HG02588 (cell line): Measurements from ENCODE around the gene TTLL6.
"Not testable (repeated sequence)": the region's sequence is repeated elsewhere in the genome, so short reads cannot be mapped to it uniquely, and the experiment has no call there.

Experiments
- ATAC-seq: cut with Tn5 transposase; IDR thresholded peaks from one replicate; pipeline ENCODE4 v1.9.1; 2021; ENCODE audit warnings: mild to moderate bottlenecking, moderate library complexity; ENCODE audit not compliant: unreplicated experiment

The TTLL6 gene

GRCh38 chr17:48724251-48725003 lies 92.6 kb downstream of the TTLL6 start:
- no peak for ATAC-seq

DNA sequence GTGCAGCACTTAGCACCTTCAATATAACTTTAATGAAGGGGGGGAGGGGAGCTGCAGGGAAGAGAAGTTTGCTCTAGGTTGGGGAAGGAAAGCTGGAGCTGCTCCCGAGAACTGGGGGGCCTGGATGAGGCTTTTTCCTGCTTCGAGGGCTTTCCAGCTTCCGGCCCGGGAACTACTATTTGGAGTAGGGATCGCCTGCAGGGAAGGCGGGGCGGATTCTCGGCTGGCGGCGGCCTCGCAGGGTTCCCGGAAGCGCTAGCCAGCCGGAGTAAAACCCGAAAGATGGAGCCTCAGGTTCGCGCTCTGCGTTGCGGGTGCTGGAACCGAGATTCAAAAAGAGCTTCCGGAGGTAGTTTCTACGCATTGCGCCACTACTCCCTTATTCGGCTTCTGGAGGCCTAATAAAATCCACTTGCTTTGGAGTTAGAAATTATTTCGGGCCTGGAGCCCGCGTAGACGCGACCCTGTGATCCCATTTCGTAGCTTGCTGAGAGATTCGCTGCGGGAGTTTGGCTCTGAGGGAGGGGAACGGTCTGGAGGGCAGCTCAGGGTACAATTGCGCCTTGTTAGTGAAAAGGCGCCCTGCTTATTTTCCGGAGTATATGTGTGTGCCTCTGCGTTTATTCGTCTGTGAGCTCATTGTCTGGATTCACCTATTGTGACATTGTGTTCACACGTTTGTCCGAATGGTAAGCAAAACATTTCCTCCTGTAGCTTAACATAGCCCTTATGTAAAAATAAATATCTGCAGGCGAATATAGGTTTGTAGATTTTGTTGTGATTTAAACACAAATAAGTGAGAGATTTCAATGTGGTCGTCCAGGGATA lies 93.4 kb downstream of the TTLL6 start:
- ATAC-seq, result no peak

DNA sequence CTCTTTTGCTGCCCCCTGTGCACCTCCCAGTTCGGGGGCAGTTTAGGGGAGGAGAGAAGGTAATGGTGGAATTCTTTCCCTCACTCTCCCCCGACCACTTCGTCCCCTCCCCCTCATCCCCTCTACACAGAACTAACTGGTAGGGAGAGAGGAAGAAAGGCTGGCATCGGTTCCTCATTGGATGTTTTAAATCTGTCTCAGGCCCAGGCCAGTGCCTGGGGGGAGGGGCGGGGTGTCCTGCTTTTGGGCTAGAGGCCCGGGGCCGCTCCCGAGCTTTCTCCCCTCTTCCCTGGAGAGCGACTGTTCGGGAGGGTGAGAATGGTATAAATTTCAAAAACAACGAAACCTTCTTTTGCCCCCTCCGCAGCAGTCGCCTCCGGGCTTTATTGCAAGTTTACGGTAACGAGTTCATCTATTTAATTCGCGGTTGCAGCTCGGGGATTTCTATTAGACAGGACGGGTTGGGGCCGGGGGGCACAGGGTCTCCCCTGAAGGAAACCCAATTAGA lies 94.1 kb downstream of the TTLL6 start, which contains the start of gene PRAC2:
Gene PRAC2 (plus strand): TSS at position 271 of the 508 bp plus-strand sequence. CDS start 1,226 bp downstream, outside the sequence.
- no peak for ATAC-seq

- no peak for ATAC-seq
These were observed 94.7 kb downstream of the TTLL6 start, which contains the start of gene PRAC1 for GRCh38 chr17:48722201-48722907. TSS of gene PRAC1 (minus strand) at chr17:48722518. CDS start at chr17:48722392, 126 bp downstream.

DNA sequence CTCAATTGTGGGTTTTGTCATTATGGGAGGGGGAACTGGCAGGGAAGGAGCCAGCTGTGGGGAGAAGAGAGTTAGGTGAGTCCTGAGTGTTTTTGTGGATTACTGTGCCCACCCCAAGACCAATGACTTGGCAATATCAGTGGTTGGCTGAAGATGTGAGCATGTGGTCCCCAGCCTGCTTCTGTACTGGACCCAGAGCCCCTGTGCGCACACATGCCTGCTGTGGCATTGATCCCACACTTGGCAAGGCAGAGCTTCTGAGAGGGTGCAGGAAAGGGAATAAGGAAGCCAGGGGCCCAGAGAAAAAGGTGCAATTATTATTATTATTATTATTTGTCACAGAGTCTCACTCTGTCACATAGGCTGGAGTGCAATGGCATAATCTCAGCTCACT lies 96.0 kb downstream of the TTLL6 start:
- no peak for ATAC-seq

DNA sequence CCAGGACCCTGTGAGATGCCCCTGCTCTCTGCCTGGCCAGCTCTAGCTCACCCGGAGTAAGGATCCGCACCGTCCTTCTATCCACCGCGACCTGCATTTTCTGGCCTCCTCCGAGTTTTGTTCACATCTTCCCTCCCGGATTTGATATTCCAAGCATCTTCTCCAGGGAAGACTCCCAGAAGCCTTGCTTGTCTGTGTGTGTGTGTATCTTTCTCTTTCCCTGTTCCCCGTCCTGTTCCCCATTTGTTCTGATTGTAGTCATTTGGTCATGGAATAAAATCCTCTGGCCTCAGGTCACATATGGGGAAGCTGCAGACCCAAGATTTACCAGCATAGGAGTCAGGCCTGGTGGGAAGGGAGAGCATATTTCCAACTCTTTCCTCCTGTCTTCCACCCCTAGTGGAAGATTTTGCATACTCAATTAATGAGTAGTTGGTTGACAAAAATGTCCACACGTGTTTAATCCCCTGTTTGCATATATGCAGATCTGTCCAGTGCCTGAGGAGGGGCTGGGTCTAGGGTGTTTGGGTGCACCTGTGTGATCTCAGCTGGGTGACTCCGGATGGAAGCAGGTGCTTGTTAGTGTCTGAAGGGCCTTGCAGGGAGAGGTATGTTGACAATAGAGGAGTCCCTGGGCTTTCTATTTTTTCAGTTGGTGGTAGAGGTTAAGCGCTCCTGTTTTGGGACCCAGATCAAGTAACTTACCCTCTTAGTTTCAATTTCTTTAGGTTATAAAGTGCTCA lies 96.6 kb downstream of the TTLL6 start:
- no peak for ATAC-seq

DNA sequence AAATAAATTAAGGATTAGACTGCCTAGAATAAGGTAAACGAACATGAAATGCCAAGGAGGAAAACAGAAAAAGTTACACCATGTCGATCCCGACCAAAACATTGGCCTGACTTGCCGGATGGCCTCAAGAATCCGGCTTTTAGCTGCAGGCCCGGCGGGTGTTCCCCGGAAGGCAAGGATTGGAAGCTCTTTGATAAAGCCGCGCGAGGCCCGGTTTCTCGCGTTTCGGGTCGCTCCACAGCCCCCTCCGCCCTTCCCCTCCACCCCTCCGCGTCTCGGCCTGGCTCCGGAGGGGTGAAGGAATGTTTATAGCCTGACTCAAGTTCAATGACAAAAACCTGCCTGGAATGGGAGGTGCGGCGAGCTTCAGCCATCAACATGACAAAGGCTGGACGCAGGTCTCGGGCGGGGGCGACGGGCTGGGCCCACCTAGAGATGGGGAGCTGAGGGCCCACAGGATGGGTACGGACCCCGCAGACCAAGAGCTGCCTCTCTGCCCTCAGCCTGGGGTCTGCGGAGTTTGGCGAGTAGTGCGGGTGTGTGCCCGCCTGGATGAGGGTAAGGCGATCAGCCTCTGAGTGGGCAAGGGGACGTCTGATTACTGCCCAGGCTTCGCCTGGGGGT lies 97.3 kb downstream of the TTLL6 start:
- ATAC-seq, result no peak

DNA sequence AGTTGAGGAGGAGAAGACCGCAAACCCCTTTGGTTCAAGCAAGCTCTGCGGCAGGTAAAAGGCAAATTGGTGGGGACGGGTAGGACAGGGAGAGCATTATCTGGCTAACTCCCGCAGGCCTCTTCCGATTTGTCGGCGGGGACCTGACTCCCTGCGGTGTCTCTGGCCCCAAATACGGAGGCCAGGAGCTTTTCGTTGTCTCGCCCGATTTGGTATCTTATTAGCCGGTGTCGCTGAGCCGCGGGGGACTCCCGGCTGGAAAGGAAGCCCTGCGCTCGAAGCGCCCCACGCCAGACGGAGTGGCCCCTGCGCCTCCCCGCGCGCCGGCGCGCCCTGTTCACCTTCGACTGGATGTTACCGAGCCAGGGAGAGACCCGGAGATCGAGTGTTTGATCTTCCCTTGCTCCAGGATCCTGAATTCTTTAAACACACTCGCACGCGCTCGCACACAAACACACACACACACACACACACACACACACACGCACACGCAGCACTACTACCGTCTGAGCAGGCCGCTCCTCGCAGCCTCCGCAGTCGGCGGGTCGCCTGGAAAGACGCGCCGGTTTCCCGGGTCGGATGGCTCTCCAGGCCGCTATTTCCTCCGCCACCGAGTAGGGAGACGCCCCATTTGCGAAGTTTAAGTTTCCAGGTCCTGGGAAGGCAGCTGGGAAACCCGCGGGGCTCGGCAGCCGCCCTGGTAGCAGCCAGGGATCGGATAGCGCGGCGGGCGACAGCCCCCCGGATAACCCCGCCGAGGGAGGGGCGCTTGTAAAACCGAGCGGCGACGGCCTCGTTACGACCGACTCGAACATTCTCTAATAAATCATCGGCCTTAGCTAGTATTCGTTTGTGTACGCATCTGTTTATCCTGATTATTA lies 98.0 kb downstream of the TTLL6 start:
- no peak for ATAC-seq

DNA sequence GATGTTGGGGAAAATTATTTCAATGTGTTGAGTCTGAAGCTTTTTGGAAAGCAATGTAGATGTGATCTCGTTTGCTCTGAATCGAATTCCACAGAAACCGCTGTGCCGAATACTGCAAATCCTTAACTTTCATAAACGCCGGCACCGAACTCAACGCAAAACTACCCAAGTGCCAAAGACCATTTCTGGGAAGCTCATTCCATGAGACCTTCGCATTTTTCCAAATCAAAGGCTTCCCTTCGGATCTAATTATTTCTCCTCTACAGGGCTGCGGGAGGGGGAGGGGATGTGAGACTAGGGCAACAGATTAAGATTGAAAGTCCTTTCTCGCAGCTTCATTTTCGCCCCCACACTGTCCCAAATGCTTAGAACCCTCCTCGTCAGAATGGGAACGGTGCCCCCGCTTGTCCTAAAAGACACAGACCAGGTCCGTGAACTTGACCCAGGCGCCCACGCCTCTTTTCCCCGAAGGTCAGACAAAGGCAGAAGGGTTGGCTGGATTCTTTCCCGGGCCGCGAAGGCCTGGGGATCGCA lies 98.7 kb downstream of the TTLL6 start:
- no peak for ATAC-seq

DNA sequence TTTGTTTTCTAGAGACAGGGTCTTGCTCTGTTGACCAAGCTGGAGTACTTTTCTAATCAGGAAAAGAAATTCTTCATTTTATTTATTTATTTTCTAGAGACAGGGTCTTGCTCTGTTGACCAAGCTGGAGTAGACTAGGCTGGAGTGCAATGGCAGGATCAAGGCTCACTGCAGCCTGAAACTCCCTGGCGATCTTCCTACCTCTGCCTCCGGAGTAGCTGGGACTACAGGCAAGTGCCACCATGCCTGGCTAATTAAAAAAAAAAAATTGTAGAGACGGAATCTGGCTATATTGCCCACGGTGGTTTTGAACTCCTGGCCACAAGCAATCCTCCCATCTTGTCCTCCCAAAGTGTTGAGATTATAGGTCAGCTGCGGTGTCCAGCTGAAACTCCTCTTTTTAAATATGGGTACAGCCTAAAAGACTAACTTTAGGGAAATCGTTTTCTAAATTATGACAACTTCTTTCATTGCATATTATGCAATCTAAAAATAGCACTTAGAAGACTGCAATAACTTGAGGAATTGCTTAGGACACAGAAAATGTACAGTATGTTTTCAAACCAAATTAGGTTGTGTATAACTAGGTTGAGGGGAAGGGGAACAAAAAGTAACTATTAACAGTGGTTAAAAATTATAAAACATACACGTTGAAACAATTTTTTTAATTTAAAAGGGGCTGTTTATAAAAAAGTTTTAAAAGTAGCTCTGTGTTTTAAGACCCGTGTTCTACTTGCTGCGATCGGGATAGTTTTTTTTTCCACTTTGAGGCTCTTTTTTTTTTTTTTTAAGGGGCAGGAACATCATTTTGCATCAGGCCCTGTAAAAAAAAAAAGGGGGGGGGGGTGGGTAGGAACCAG lies 99.4 kb downstream of the TTLL6 start:
- no peak for ATAC-seq

DNA sequence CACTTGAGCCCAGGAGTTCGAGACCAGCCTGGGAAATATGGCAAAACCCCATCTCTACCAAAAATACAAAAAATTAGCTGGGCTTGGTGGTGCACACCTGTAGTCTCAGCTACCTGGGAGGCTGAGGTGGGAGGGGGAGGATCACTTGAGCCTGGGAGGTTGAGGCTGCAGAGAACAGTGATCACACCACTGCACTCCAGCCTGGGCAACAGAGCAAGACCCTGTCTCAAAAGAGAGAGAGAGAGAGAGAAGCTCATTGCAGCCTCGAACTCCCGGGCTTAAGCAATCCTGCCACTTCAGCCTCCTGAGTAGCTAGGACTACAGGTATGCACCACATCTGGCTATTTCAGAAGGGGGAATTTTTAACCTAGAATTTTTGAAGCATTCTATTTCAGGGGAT lies 100.5 kb downstream of the TTLL6 start:
- not testable (repeated sequence) for ATAC-seq

GRCh38 chr17:48715496-48716399 lies 101.3 kb downstream of the TTLL6 start:
- no peak for ATAC-seq
